Stimulated activated effector memory CD8-positive, alpha-beta T cell treated with anti-CD3 and anti-CD28 coated beads, Interleukin-12 subunit alpha, Interleukin-12 subunit beta, amount 100 ng/mL, for 72 hours (primary cell): Measurements from ENCODE around the gene EIF4E3.

Experiments
- ATAC-seq: fragments of 150-1000 bp; cut with Tn5 transposase; 2 replicates; pipeline ENCODE4 v1.10.0; 2021
- DNase-seq, 2 donors: peaks; one replicate each; pipeline ENCODE4 v3.0.0; 2021 to 2022; ENCODE audit warnings: low spot score in 2 of 2
- H3K27ac Mint-ChIP-seq: one replicate; pipeline ENCODE4 v1.8.0; 2022; ENCODE audit warnings: mild to moderate bottlenecking, mixed read lengths
- H3K36me3 Mint-ChIP-seq: one replicate; pipeline ENCODE4 v1.8.0; 2022; ENCODE audit warnings: mild to moderate bottlenecking, mixed read lengths
- H3K4me1 Mint-ChIP-seq: one replicate; pipeline ENCODE4 v1.8.0; 2022; ENCODE audit warnings: mixed read lengths
- H3K4me3 Mint-ChIP-seq: one replicate; pipeline ENCODE4 v1.8.0; 2022; ENCODE audit warnings: mild to moderate bottlenecking, mixed read lengths
- H3K9me3 Mint-ChIP-seq: one replicate; pipeline ENCODE4 v1.8.0; 2022; ENCODE audit warnings: mixed read lengths

EIF4E3 gene

GRCh38 chr3:71733319-71733718, 8.1 kb upstream of the EIF4E3 start:
- no peaks in the 10 kb centered on the region for H3K36me3 Mint-ChIP-seq
- peaks cover 3% of the 10 kb centered on the region for H3K9me3 Mint-ChIP-seq
- H3K27ac Mint-ChIP-seq, result no peak overlapping the region
- H3K4me3 Mint-ChIP-seq, result no peak overlapping the region
- peaks cover 28% of the 10 kb centered on the region for H3K4me1 Mint-ChIP-seq
- no peak for ATAC-seq
- no peak for DNase-seq

GRCh38 chr3:71732637-71733036, 7.4 kb upstream of the EIF4E3 start:
- Mint-ChIP-seq H3K4me1 (peaks cover 31% of the 10 kb centered on the region), H3K36me3 (no peaks in the 10 kb centered on the region), H3K9me3 (peaks cover 3% of the 10 kb centered on the region), H3K4me3 (no peak overlapping the region), H3K27ac (peak overlapping the region; percentile 60)
- no peak for DNase-seq
- ATAC-seq, result no peak

- no peak for ATAC-seq
- H3K4me3 Mint-ChIP-seq, result no peak overlapping the region
- H3K4me1 Mint-ChIP-seq, result peaks cover 54% of the 10 kb centered on the region
- H3K27ac Mint-ChIP-seq, result peak overlapping the region; percentile 29
- peak in 1 of 2 donors; percentile 49 for DNase-seq
- no peaks in the 10 kb centered on the region for H3K9me3 Mint-ChIP-seq
- H3K36me3 Mint-ChIP-seq, result peaks cover 7% of the 10 kb centered on the region
Observed at GRCh38 chr3:71728632-71729342, 3.6 kb upstream of the EIF4E3 start.

- Mint-ChIP-seq H3K36me3 (peaks cover 11% of the 10 kb centered on the region), H3K4me1 (peaks cover 77% of the 10 kb centered on the region), H3K4me3 (peak overlapping the region; percentile 82), H3K9me3 (no peaks in the 10 kb centered on the region), H3K27ac (peak overlapping the region; percentile 90)
- DNase-seq (peak in 1 of 2 donors; percentile 61), ATAC-seq (peak; percentile 17)
Observed at GRCh38 chr3:71726146-71726545, 944 bp upstream of the EIF4E3 start.

- DNase-seq (peak; percentile 38 to 73), ATAC-seq (peak; percentile 56)
- Mint-ChIP-seq H3K4me3 (peak overlapping the region; percentile 82), H3K27ac (peak overlapping the region; percentile 94), H3K36me3 (peaks cover 11% of the 10 kb centered on the region), H3K4me1 (peaks cover 76% of the 10 kb centered on the region), H3K9me3 (no peaks in the 10 kb centered on the region)
Observed at GRCh38 chr3:71724584-71725270, 475 bp downstream of the EIF4E3 start.

- DNase-seq (peak in 1 of 2 donors; percentile 55), ATAC-seq (no peak)
- Mint-ChIP-seq H3K27ac (peak overlapping the region; percentile 94), H3K36me3 (peaks cover 11% of the 10 kb centered on the region), H3K4me1 (peaks cover 77% of the 10 kb centered on the region), H3K9me3 (no peaks in the 10 kb centered on the region), H3K4me3 (peak overlapping the region; percentile 82)
Observed at GRCh38 chr3:71724171-71724453, 1.1 kb downstream of the EIF4E3 start.

- H3K27ac Mint-ChIP-seq, result peak overlapping the region; percentile 94
- peaks cover 78% of the 10 kb centered on the region for H3K4me1 Mint-ChIP-seq
- H3K36me3 Mint-ChIP-seq, result peaks cover 11% of the 10 kb centered on the region
- DNase-seq (peak in 1 of 2 donors; percentile 67), ATAC-seq (peak; percentile 62)
- no peaks in the 10 kb centered on the region for H3K9me3 Mint-ChIP-seq
- H3K4me3 Mint-ChIP-seq, result peak overlapping the region; percentile 82
Observed at GRCh38 chr3:71723452-71724170, 1.6 kb downstream of the EIF4E3 start.

GRCh38 chr3:71722693-71723092, 2.5 kb downstream of the EIF4E3 start:
- Mint-ChIP-seq H3K4me3 (peak overlapping the region; percentile 82), H3K36me3 (peaks cover 11% of the 10 kb centered on the region), H3K9me3 (no peaks in the 10 kb centered on the region), H3K4me1 (peaks cover 81% of the 10 kb centered on the region), H3K27ac (peak overlapping the region; percentile 94)
- peak in 1 of 2 donors; percentile 47 for DNase-seq
- ATAC-seq, result no peak

- Mint-ChIP-seq H3K36me3 (peaks cover 11% of the 10 kb centered on the region), H3K27ac (peak overlapping the region; percentile 94), H3K9me3 (no peaks in the 10 kb centered on the region), H3K4me3 (peak overlapping the region; percentile 82), H3K4me1 (peaks cover 87% of the 10 kb centered on the region)
- ATAC-seq (peak; percentile 42), DNase-seq (peak in 1 of 2 donors; percentile 63)
Observed at GRCh38 chr3:71721651-71722157, 3.5 kb downstream of the EIF4E3 start.

- H3K36me3 Mint-ChIP-seq, result peaks cover 11% of the 10 kb centered on the region
- H3K9me3 Mint-ChIP-seq, result no peaks in the 10 kb centered on the region
- peak overlapping the region; percentile 94 for H3K27ac Mint-ChIP-seq
- peak overlapping the region; percentile 82 for H3K4me3 Mint-ChIP-seq
- ATAC-seq (no peak), DNase-seq (peak in 1 of 2 donors; percentile 29)
- H3K4me1 Mint-ChIP-seq, result peaks cover 87% of the 10 kb centered on the region
Observed at GRCh38 chr3:71721002-71721401, 4.2 kb downstream of the EIF4E3 start.

- DNase-seq, result peak in 1 of 2 donors; percentile 49
- Mint-ChIP-seq H3K4me3 (peak overlapping the region; percentile 25), H3K9me3 (no peaks in the 10 kb centered on the region), H3K27ac (peak overlapping the region; percentile 78), H3K36me3 (no peaks in the 10 kb centered on the region), H3K4me1 (peaks cover 93% of the 10 kb centered on the region)
- ATAC-seq, result peak; percentile 85
Observed at GRCh38 chr3:71718072-71718471, 7.1 kb downstream of the EIF4E3 start.

GRCh38 chr3:71714595-71714994, 10.6 kb downstream of the EIF4E3 start:
- Mint-ChIP-seq H3K4me1 (peaks cover 84% of the 10 kb centered on the region), H3K27ac (no peak overlapping the region), H3K9me3 (no peaks in the 10 kb centered on the region), H3K4me3 (no peak overlapping the region), H3K36me3 (no peaks in the 10 kb centered on the region)
- DNase-seq (no peak), ATAC-seq (no peak)

GRCh38 chr3:71713041-71713440, 12.2 kb downstream of the EIF4E3 start:
- no peaks in the 10 kb centered on the region for H3K9me3 Mint-ChIP-seq
- DNase-seq, result no peak
- H3K4me3 Mint-ChIP-seq, result no peak overlapping the region
- ATAC-seq, result no peak
- H3K36me3 Mint-ChIP-seq, result peaks cover 9% of the 10 kb centered on the region
- H3K4me1 Mint-ChIP-seq, result peaks cover 83% of the 10 kb centered on the region
- peak overlapping the region; percentile 94 for H3K27ac Mint-ChIP-seq

- Mint-ChIP-seq H3K36me3 (peaks cover 29% of the 10 kb centered on the region), H3K27ac (peak overlapping the region; percentile 40), H3K9me3 (no peaks in the 10 kb centered on the region), H3K4me1 (peaks cover 65% of the 10 kb centered on the region), H3K4me3 (no peak overlapping the region)
- ATAC-seq (peak; percentile 78), DNase-seq (no peak)
Observed at GRCh38 chr3:71710906-71711494, 14.2 kb downstream of the EIF4E3 start.

GRCh38 chr3:71709908-71710511, 15.2 kb downstream of the EIF4E3 start:
- Mint-ChIP-seq H3K9me3 (no peaks in the 10 kb centered on the region), H3K36me3 (peaks cover 34% of the 10 kb centered on the region), H3K4me1 (peaks cover 65% of the 10 kb centered on the region), H3K4me3 (no peak overlapping the region), H3K27ac (peak overlapping the region; percentile 74)
- ATAC-seq (no peak), DNase-seq (no peak)
